ENCODE measurements around the gene NKX6-1. TPM values are rescaled to one million over a fixed set of nuclear protein-coding genes. Genes with fewer than 3 reads are reported as not detected.

The NKX6-1 gene
- total RNA-seq, 1 experiment from 2014 or later: 0.09 TPM

DNA sequence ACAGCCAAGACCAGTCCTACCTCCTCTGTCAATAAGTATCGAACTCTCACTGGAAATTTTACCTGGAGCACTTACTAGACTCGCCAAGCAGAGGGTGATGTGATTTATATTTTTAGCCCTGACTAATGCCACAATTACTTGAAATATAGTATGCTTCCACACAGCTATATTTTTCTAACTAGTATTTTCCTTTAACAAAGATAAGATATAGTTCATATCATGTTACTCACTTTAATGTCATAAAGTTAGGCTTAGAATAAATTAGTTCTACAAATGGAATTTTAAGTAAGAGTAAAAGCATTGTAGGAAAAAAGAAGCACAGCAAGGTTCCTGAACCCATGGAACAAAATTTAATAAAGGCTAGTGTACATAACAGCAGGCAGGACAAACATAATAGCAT is 16.0 kb upstream of the NKX6-1 start:
- no peak overlapping the region for H3K23ac ChIP-seq (ENCODE audit: insufficient read length, low read depth, low read length)
- no peaks in the 10 kb centered on the region for H3K9me3 ChIP-seq (ENCODE audit: control insufficient read depth, low read depth, low read length)
- H3K4me2 ChIP-seq (ENCODE audit: insufficient read depth, insufficient read length, low read length): no peak overlapping the region
- no peak overlapping the region for H2AK5ac ChIP-seq (ENCODE audit: insufficient read length, low read length)
- H3K9ac ChIP-seq (ENCODE audit: extremely low read depth, insufficient read length, low read length): no peak overlapping the region
- no peak overlapping the region for H2BK120ac ChIP-seq (ENCODE audit: low read depth, low read length, poor library complexity, severe bottlenecking)
- H4K5ac ChIP-seq (ENCODE audit: insufficient read length, low read depth, low read length): no peak overlapping the region
- H3K4ac ChIP-seq (ENCODE audit: low read depth, low read length): no peak overlapping the region
- H4K8ac ChIP-seq (replicated peaks; ENCODE audit: insufficient read length, low read depth, low read length): no peak overlapping the region
- no peak for DNase-seq
- no CpG with 5 or more reads among the region's 2 CpGs for WGBS (ENCODE audit: extremely low coverage, insufficient read length, low lambda C conversion rate)
- no peak overlapping the region for H2BK12ac ChIP-seq (ENCODE audit: insufficient read length, low read depth, low read length)
- H3T11ph ChIP-seq (ENCODE audit: low read length): no peak overlapping the region
- H3K56ac ChIP-seq (ENCODE audit: insufficient read length, low read depth, low read length): no peak overlapping the region
- H2BK15ac ChIP-seq (ENCODE audit: low read depth, low read length): no peak overlapping the region
- Mint-ChIP-seq H3K9me3 (no peaks in the 10 kb centered on the region), H3K4me3 (no peak overlapping the region), H3K27ac (no peak overlapping the region), H3K4me1 (no peaks in the 10 kb centered on the region), H3K27me3 (ENCODE audit: low read depth) (peaks cover 9% of the 10 kb centered on the region; the same call in 1 of the 2 replicates), H3K36me3 (ENCODE audit: insufficient read depth in 1 of 3, low read depth in 3 of 3) (no peaks in the 10 kb centered on the region)
- no peak overlapping the region for H3K18ac ChIP-seq (ENCODE audit: insufficient read length, low read depth, low read length)
- H3K79me2 ChIP-seq (ENCODE audit: insufficient read depth, low read length): no peaks in the 10 kb centered on the region
- H2BK5ac ChIP-seq (ENCODE audit: insufficient read length, low read length): no peak overlapping the region
- H4K20me1 ChIP-seq (ENCODE audit: control insufficient read depth, insufficient read depth, insufficient read length): no peaks in the 10 kb centered on the region
- H3K14ac ChIP-seq (ENCODE audit: insufficient read depth, low read length): no peak overlapping the region
- H3K27me3 ChIP-seq (ENCODE audit: insufficient read depth, low read length): no peaks in the 10 kb centered on the region
- no peak overlapping the region for H2AFZ ChIP-seq (ENCODE audit: low read length)
- H3K23me2 ChIP-seq (ENCODE audit: insufficient read length, low read depth, low read length, poor library complexity, severe bottlenecking): no peaks in the 10 kb centered on the region
- H4K91ac ChIP-seq (ENCODE audit: insufficient read length, low read depth, low read length): no peak overlapping the region
- H2BK20ac ChIP-seq (ENCODE audit: low read depth, low read length, poor library complexity, severe bottlenecking): no peak overlapping the region
- no peak overlapping the region for H3K27ac ChIP-seq (ENCODE audit: insufficient read length, low read depth, low read length)
- H3K4me1 ChIP-seq (ENCODE audit: insufficient read depth, low read length): no peaks in the 10 kb centered on the region
- TF ChIP-seq, protein P1, sequence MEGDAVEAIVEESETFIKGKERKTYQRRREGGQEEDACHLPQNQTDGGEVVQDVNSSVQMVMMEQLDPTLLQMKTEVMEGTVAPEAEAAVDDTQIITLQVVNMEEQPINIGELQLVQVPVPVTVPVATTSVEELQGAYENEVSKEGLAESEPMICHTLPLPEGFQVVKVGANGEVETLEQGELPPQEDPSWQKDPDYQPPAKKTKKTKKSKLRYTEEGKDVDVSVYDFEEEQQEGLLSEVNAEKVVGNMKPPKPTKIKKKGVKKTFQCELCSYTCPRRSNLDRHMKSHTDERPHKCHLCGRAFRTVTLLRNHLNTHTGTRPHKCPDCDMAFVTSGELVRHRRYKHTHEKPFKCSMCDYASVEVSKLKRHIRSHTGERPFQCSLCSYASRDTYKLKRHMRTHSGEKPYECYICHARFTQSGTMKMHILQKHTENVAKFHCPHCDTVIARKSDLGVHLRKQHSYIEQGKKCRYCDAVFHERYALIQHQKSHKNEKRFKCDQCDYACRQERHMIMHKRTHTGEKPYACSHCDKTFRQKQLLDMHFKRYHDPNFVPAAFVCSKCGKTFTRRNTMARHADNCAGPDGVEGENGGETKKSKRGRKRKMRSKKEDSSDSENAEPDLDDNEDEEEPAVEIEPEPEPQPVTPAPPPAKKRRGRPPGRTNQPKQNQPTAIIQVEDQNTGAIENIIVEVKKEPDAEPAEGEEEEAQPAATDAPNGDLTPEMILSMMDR (conservative IDR thresholded peaks at IDR 0.05): no peak
- no peaks in the 10 kb centered on the region for H3K79me1 ChIP-seq (ENCODE audit: insufficient read depth, low read depth, low read length, poor library complexity, severe bottlenecking)
